SKM-1 treated with dmso at 0.1 percent for 144 hours (cell line): ENCODE data around the gene TMEM169.

ENCODE experiments used
- DNase-seq: peaks from one replicate; lab custom pipeline; 2025; ENCODE audit not compliant: unreplicated experiment; lab: John Stamatoyannopoulos, UW

Gene TMEM169

GRCh38 chr2:216103213-216103612 is 21.5 kb downstream of the TMEM169 start:
- no peak for DNase-seq

DNA sequence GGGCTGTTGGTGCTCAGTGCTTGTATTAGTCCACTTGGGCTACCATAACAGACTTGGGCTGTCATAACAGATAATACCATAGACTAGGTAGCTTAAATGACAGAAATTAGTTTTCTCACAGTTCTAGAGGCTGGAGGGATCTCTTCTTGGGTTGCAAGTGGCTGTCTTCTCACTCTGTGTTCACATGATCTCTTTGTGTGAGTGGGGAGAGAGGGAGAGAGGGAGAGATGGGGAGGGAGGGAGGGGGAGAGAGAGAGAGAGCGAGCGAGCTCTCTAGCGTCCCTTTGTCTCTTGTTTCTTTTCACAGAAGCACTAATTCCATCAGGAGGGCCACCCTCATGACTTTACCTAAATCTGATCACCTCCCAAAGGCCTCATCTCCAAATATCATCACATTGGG is 23.0 kb downstream of the TMEM169 start:
- no peak for DNase-seq

DNA sequence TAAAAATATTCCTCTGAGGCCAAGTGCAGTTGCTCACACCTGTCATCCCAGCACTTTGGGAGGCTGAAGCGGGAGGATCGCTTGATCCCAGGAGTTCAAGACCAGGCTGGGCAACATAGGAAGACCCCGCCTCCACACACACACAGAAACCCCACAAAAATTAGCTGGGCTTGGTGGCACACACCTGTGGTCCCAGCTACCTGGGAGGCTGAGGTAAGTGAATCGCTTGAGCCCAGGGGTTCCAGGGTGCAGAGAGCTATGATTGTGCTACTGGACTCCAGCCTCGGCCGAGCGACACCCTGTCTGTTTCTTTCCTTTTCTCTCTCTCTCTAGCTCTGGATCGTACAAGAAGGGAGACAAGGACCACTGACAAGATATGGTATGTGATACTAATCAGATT is 25.6 kb downstream of the TMEM169 start:
- no peak for DNase-seq

DNA sequence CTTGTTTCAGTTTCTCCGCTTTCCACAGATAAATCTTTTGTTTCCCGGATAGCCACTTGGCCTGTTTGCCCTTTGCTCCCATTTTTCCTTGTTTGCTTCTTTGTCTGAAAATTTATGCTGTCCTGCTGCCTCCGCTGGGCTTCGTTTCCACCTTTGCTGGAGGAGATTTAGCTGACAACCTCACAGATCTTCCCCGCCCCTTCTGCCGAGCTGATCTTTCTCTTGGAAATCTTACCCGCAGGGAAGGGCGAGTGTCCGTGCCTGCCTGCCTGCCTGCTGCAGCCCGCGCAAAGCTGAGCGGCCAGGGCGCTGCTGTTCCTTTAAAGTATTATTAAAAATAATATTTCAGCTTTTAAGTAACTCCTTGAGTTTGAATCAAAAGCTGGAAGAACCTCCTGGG is 26.0 kb downstream of the TMEM169 start:
- DNase-seq, result no peak

- no peak for DNase-seq
Observed at GRCh38 chr2:216108310-216108966, 26.7 kb downstream of the TMEM169 start.

GRCh38 chr2:216108967-216109921 is 27.5 kb downstream of the TMEM169 start, which contains the start of gene XRCC5:
TSS of gene XRCC5 (plus strand) at chr2:216109348. CDS start at chr2:216109437, 89 bp downstream.
- peak; percentile 92 for DNase-seq

DNA sequence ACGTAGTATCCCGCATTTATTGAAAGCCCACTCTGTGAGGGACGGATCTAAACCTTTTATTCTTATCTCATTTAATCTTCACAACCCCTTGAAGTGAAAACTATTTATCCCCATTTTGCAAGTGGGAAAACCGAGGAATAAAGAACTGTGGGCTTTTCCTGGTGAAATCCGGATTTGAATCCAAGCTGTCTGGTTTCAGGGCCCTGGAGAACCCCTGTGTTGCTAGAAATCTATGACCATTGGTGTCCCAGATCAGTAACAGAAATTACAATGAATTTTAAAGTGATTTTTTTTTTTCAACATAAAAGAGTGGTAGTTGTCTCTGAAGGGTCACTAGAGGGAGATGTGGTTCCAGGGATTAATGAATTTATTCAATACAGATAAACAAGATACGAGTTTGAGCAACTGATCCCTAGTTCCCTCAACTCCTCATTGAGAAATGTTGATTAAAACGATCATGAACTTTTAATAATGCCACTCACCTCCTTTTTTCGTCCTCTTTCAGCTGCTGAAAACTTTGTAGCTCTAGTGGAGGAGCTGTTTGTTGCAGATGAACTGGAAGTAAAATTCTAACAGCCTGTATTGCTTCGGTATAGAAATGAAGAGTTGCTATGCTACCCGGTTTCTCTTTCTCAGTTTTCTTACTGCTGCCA is 28.4 kb downstream of the TMEM169 start:
- DNase-seq, result peak; percentile 54

- no peak for DNase-seq
Observed at GRCh38 chr2:216110620-216111019, 28.9 kb downstream of the TMEM169 start.

DNA sequence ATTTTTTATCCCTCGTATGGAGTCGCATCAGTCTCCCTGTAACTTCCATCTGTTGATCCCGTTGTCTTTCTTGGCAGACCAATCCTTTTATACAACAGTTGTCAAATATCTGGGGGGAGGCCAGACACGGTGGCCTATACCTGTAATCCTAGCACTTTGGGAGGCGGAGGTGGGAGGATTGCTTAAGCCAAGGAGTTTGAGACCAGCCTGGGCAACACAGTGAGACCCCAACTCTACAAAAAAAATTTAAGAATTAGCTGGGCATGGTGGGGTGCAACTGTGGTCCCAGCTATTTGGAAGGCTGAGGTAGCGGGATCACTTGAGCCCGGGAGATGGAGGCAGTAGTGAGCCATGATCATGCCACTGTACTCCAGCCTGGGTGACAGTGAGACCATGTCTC is 29.4 kb downstream of the TMEM169 start:
- DNase-seq, result no peak

- no peak for DNase-seq
Observed at GRCh38 chr2:216112926-216113325, 31.2 kb downstream of the TMEM169 start.

DNA sequence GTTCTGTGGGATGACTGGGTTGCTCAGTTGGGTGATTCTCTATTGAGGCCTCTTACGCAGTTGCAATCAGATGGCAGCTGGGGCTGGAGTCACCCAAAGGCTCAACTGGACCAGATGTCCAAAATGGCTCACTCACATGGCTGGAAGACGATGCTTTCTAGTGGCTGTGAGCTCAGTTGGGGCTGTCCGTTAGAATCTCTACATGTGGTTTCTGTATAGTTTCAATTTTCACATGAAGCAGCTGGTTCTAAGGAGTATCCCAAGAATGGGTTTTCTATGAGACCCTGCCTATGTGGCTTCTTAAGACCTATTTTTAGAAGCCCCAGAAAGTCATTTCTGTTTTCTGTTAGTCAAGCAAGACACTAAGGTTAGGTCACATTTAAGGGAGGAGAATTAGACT is 31.9 kb downstream of the TMEM169 start:
- DNase-seq, result no peak

- DNase-seq, result no peak
Observed at GRCh38 chr2:216114382-216114713, 32.6 kb downstream of the TMEM169 start.

DNA sequence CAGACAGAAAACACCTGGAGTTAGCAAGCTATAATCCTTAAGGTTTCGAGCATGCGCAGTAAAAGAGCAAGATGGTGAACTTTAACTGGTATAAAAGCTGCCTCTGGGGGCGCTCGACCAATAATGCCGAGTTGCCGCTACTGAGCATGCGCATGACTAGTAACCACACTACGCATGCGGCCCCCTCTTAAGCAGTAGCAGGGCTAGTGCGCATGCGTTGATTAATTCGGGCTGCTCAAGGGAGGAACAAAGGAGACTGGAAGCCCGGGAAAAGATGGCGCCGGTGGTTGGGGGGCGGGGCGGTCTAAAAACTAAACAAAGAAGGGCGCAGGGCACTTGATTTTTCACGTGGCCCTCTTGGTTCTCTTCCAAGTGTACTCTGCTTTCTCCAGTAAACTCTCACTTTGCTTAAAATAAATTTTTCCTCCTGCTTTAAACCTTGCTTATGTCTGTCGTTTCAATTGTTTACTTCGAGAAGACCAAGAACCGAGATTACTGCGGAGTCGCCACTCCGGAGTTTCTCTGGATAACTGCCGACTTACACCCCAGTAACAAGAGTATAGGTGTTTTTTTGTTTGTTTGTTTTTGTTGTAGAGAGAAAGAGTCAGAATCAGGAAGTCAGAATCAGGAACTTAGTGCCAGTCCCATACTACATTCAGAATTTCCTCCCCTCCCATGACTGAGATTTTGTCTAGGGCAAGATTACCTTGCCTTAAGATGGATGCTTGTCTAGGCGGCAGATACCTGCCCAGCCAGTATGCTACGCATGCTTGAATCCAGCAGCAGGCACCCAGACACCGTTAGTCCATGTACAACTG is 33.2 kb downstream of the TMEM169 start:
- DNase-seq, result peak; percentile 98

DNA sequence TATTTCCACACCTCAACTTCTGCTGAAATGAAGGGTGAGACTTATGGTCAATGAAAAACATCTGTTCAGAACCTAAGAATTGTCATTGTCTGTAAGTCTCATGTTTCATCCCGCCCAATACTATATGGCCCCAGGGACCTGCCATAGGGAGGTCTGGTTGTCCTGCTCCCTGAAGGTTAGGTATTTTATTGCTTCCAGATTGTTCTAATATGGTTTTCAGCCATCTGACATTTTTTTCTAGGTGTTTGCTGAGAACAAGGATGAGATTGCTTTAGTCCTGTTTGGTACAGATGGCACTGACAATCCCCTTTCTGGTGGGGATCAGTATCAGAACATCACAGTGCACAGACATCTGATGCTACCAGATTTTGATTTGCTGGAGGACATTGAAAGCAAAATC is 34.7 kb downstream of the TMEM169 start:
- no peak for DNase-seq

- DNase-seq, result no peak
Observed at GRCh38 chr2:216117561-216118340, 36.0 kb downstream of the TMEM169 start.

- DNase-seq, result no peak
Observed at GRCh38 chr2:216118474-216118873, 36.8 kb downstream of the TMEM169 start.

- DNase-seq, result no peak
Observed at GRCh38 chr2:216119146-216119545, 37.4 kb downstream of the TMEM169 start.

DNA sequence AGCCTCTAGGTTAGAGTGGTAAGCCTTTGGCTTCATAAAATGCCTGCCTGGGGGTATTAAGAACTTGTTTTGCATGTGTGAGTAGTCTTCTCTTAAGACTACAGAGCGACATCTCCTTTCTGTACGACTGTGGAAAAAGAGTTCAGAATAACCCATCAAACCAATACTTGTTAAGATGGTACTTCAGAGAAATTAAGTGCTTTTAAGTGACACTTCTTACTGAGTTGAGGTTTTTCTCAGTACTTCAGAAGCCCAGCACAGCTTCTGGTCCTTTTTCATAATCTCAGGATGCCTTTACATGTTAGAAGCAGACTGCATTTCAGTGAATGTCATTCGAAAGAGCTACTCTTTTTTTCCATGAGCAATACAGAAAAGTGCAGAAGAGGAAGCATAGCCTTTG is 38.3 kb downstream of the TMEM169 start:
- no peak for DNase-seq

DNA sequence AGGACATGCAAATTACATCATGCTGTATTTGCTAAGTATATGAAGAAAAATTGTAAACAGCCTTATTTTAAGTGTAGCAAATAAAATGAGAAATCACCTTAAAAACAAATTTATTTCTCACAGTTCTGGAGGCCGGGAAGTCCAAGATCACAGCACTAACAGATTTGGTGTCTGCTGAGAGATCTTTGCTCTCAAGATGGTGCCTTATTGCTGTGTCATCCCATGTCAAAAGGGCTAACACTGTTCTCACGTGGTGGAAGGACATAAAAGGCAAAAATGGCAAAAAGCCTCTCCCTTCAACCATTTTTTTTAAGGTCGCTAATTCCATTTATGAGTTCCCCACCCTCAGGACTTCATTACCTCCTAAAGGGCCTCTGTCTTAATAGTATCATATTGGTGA is 39.5 kb downstream of the TMEM169 start:
- DNase-seq, result no peak

- DNase-seq, result no peak
Observed at GRCh38 chr2:216126943-216127342, 45.2 kb downstream of the TMEM169 start.
